HepG2 (cell line): ENCODE data around the gene OTULINL. TPM values are rescaled to one million over a fixed set of nuclear protein-coding genes. Genes with fewer than 3 reads are reported as not detected.

Experiments used
- GATAD1 ChIP-seq: IDR thresholded peaks from 2 replicates; pipeline ENCODE4 v1.6.1; 2016; ENCODE audit warnings: missing genetic modification reagents, missing compliant biosample characterization
- ISX ChIP-seq: sonication (generic); formaldehyde crosslinking; conservative IDR thresholded peaks from 2 replicates; pipeline ENCODE4 v1.5.0; 2020; ENCODE audit warnings: missing genetic modification reagents
- KDM5B ChIP-seq: sonication (generic); formaldehyde crosslinking; IDR thresholded peaks from 2 replicates; pipeline ENCODE4 v1.4.0; 2020; ENCODE audit warnings: missing genetic modification reagents, mild to moderate bottlenecking, borderline replicate concordance
- POLR2AphosphoS5 ChIP-seq: IDR thresholded peaks from 2 replicates; pipeline ENCODE4 v1.6.1; 2012; ENCODE audit warnings: low read depth, low read length
- RFX5 ChIP-seq: IDR thresholded peaks from 2 replicates; pipeline ENCODE4 v1.6.1; 2011; ENCODE audit warnings: low read depth, low read length, improper control_type of control experiment
- SALL1 ChIP-seq: sonication (generic); formaldehyde crosslinking; IDR thresholded peaks from 2 replicates; pipeline ENCODE4 v1.8.0; 2022; ENCODE audit warnings: mild to moderate bottlenecking, missing genetic modification reagents
- SIX4 ChIP-seq: sonication (generic); formaldehyde crosslinking; IDR thresholded peaks from 2 replicates; pipeline ENCODE4 v1.4.0; 2020; ENCODE audit warnings: missing genetic modification reagents
- SRSF4 ChIP-seq: fragments of 200-400 bp; formaldehyde crosslinking; IDR thresholded peaks from one replicate; pipeline ENCODE4 v1.6.1; 2018; ENCODE audit warnings: mild to moderate bottlenecking, low read depth, low read length, moderate library complexity; ENCODE audit not compliant: poor library complexity, severe bottlenecking
- STAG1 ChIP-seq: sonication (generic); formaldehyde crosslinking; IDR thresholded peaks from 2 replicates; pipeline ENCODE4 v1.4.0; 2020; ENCODE audit warnings: missing genetic modification reagents
- SUZ12 ChIP-seq: fragments of 150-350 bp; IDR thresholded peaks from 2 replicates; pipeline ENCODE4 v1.6.1; 2014; ENCODE audit warnings: low read depth, low read length
- ZMYM2 ChIP-seq: sonication (generic); formaldehyde crosslinking; IDR thresholded peaks from 2 replicates; pipeline ENCODE4 v1.8.0; 2022; ENCODE audit warnings: mild to moderate bottlenecking, missing genetic modification reagents
- ZNF17 ChIP-seq: sonication (generic); formaldehyde crosslinking; IDR thresholded peaks from 2 replicates; pipeline ENCODE4 v1.5.0; 2020; ENCODE audit warnings: mild to moderate bottlenecking, missing genetic modification reagents
- ZNF451 ChIP-seq: sonication (generic); formaldehyde crosslinking; IDR thresholded peaks from 2 replicates; pipeline ENCODE4 v1.5.0; 2020; ENCODE audit warnings: mild to moderate bottlenecking, missing genetic modification reagents
- ZNF552 ChIP-seq: sonication (generic); formaldehyde crosslinking; IDR thresholded peaks from 2 replicates; pipeline ENCODE4 v1.9.0; 2022; ENCODE audit warnings: missing genetic modification reagents, mild to moderate bottlenecking, borderline replicate concordance
- ZNF589 ChIP-seq: sonication (generic); formaldehyde crosslinking; conservative IDR thresholded peaks from 2 replicates; pipeline ENCODE4 v1.8.0; 2022; ENCODE audit warnings: mild to moderate bottlenecking, moderate library complexity, missing genetic modification reagents
- ZNF629 ChIP-seq: sonication (generic); formaldehyde crosslinking; conservative IDR thresholded peaks from 2 replicates; pipeline ENCODE4 v1.5.0; 2020; ENCODE audit warnings: missing genetic modification reagents
- ZNF660 ChIP-seq: sonication (generic); formaldehyde crosslinking; IDR thresholded peaks from 2 replicates; pipeline ENCODE4 v1.5.1; 2020; ENCODE audit warnings: mild to moderate bottlenecking, low read depth, missing genetic modification reagents, borderline replicate concordance
- ZNF720 ChIP-seq: sonication (generic); formaldehyde crosslinking; IDR thresholded peaks from 2 replicates; pipeline ENCODE4 v1.4.0; 2020; ENCODE audit warnings: missing genetic modification reagents
- ZNF737 ChIP-seq: sonication (generic); formaldehyde crosslinking; IDR thresholded peaks from 2 replicates; pipeline ENCODE4 v1.5.0; 2020; ENCODE audit warnings: missing genetic modification reagents, mild to moderate bottlenecking, borderline replicate concordance
- ZNF83 ChIP-seq: sonication (generic); formaldehyde crosslinking; IDR thresholded peaks from 2 replicates; pipeline ENCODE4 v1.4.0; 2020; ENCODE audit warnings: missing genetic modification reagents, mild to moderate bottlenecking, borderline replicate concordance
- polyA plus RNA-seq, 8 experiments: library from polyadenylated mRNA; depleted of rRNA in 3 of 8; stranded (reverse) in 7 of 8; unstranded in 1 of 8; fragments of >200 nt; fragmentation: Illumina TruSeq in 4 of 8; extraction: Trizol in 4 of 8; gene quantifications; 2 replicates each; pipeline versions ENCODE4 v1.2.1 to v1.2.3, GENCODE V29; 2011 to 2016; ENCODE audit warnings: low read depth in 4 of 8, missing spikeins in 1 of 8, mixed read lengths in 1 of 8; ENCODE audit not compliant: insufficient read depth in 1 of 8
- total RNA-seq, 5 experiments: library from RNA; depleted of rRNA; stranded (reverse); fragments of >200 nt; fragmentation: Illumina TruSeq; extraction: Trizol; gene quantifications; 2 replicates each; pipeline ENCODE4 v1.2.3, GENCODE V29; 2016; ENCODE audit warnings: low read depth in 1 of 5
- TF ChIP-seq, protein P1 (sequence below): sonication (generic); formaldehyde crosslinking; conservative IDR thresholded peaks from 2 replicates; pipeline ENCODE4 v1.8.0; 2022; ENCODE audit warnings: low read depth, missing genetic modification reagents
- TF ChIP-seq, protein P2 (sequence below), 2 experiments: sonication (generic) in 1 of 2; formaldehyde crosslinking in 1 of 2; IDR thresholded peaks; 2 replicates each; pipeline versions ENCODE4 v1.5.1 to v1.6.1; 2011 to 2020; ENCODE audit warnings: borderline replicate concordance in 1 of 2, low read depth in 1 of 2, low read length in 1 of 2, mild to moderate bottlenecking in 1 of 2, missing genetic modification reagents in 1 of 2, moderate library complexity in 1 of 2
- TF ChIP-seq, protein P3 (sequence below): sonication (generic); formaldehyde crosslinking; IDR thresholded peaks from 2 replicates; pipeline ENCODE4 v1.4.0; 2020; ENCODE audit warnings: missing genetic modification reagents

Gene OTULINL
- total and polyA plus RNA-seq, 2 of the 13 experiments (the other 11 are each of a cell fraction or from before 2014, with no cell fraction given), result 0.04 to 0.40 TPM

DNA sequence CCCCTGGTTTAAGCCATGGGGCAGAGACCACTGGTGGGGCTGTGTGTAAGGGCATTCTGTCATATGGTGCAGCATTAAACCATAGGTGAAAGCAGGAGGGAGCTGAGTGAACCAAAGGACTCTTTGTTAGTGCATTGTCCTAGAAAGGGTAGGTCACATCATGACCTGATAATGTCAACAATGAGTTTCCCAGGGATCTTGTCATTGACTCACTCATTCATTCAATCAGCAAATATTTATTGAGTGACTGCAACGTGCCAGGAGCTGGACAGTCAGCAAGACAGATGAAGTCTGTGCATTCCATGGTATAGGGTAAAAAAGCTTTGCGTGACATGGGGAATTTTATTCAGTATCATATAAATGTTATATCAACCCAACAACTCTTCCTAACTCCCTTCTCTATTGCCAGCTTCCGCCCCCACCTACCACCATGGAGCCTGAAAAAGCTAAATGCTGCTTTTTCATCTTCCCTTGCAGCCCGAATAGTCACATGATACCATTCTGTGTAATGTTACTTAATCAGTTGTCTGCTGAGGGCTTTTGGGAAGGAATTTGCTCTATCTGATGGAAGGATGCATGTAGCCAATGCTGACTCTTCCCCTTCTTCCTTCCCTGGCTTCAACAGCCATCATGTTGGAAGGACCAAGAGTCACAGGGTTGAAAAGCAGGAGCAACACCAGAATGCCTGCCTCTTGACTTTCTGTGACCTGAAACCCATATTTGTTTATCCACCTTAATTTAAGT lies 11.5 kb upstream of the OTULINL start (continued):
- TF ChIP-seq ZMYM2 (CRISPR knock-in tag) (peak; percentile 72), SRSF4 (no peak), SALL1 (peak; percentile 30; the same call in 1 of the 2 replicates), ZNF451 (no peak), SIX4 (CRISPR knock-in tag) (0 out of 2 replicates have a peak, but pooled peaks have one; percentile 30), SUZ12 (no peak), ZNF737 (CRISPR knock-in tag) (no peak), KDM5B (CRISPR knock-in tag) (no peak), POLR2AphosphoS5 (no peak), ZNF552 (CRISPR knock-in tag) (no peak), RFX5 (no peak), STAG1 (CRISPR knock-in tag) (no peak), ZNF629 (CRISPR knock-in tag) (no peak), ZNF17 (CRISPR knock-in tag) (no peak), ZNF720 (CRISPR knock-in tag) (no peak), ZNF83 (CRISPR knock-in tag) (no peak), ZNF589 (CRISPR knock-in tag) (no peak), GATAD1 (CRISPR knock-in tag) (0 out of 2 replicates have a peak, but pooled peaks have one; percentile 24), ZNF660 (CRISPR knock-in tag) (no peak), ISX (CRISPR knock-in tag) (no peak)
- TF ChIP-seq, protein P1, sequence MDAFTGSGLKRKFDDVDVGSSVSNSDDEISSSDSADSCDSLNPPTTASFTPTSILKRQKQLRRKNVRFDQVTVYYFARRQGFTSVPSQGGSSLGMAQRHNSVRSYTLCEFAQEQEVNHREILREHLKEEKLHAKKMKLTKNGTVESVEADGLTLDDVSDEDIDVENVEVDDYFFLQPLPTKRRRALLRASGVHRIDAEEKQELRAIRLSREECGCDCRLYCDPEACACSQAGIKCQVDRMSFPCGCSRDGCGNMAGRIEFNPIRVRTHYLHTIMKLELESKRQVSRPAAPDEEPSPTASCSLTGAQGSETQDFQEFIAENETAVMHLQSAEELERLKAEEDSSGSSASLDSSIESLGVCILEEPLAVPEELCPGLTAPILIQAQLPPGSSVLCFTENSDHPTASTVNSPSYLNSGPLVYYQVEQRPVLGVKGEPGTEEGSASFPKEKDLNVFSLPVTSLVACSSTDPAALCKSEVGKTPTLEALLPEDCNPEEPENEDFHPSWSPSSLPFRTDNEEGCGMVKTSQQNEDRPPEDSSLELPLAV (CRISPR knock-in tag), result no peak
- TF ChIP-seq, protein P2, sequence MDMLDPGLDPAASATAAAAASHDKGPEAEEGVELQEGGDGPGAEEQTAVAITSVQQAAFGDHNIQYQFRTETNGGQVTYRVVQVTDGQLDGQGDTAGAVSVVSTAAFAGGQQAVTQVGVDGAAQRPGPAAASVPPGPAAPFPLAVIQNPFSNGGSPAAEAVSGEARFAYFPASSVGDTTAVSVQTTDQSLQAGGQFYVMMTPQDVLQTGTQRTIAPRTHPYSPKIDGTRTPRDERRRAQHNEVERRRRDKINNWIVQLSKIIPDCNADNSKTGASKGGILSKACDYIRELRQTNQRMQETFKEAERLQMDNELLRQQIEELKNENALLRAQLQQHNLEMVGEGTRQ (IDR thresholded peaks at IDR 0.05; ENCODE audit: low read depth, low read length), result no peak
- TF ChIP-seq, protein P2 (CRISPR knock-in tag; IDR thresholded peaks at IDR 0.05; ENCODE audit: borderline replicate concordance), result no peak
- TF ChIP-seq, protein P3, sequence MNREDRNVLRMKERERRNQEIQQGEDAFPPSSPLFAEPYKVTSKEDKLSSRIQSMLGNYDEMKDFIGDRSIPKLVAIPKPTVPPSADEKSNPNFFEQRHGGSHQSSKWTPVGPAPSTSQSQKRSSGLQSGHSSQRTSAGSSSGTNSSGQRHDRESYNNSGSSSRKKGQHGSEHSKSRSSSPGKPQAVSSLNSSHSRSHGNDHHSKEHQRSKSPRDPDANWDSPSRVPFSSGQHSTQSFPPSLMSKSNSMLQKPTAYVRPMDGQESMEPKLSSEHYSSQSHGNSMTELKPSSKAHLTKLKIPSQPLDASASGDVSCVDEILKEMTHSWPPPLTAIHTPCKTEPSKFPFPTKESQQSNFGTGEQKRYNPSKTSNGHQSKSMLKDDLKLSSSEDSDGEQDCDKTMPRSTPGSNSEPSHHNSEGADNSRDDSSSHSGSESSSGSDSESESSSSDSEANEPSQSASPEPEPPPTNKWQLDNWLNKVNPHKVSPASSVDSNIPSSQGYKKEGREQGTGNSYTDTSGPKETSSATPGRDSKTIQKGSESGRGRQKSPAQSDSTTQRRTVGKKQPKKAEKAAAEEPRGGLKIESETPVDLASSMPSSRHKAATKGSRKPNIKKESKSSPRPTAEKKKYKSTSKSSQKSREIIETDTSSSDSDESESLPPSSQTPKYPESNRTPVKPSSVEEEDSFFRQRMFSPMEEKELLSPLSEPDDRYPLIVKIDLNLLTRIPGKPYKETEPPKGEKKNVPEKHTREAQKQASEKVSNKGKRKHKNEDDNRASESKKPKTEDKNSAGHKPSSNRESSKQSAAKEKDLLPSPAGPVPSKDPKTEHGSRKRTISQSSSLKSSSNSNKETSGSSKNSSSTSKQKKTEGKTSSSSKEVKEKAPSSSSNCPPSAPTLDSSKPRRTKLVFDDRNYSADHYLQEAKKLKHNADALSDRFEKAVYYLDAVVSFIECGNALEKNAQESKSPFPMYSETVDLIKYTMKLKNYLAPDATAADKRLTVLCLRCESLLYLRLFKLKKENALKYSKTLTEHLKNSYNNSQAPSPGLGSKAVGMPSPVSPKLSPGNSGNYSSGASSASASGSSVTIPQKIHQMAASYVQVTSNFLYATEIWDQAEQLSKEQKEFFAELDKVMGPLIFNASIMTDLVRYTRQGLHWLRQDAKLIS (CRISPR knock-in tag), result no peak
